GM19452 (cell line): ENCODE measurements around the gene NUDT3.
"Not testable (repeated sequence)": the region's sequence is repeated elsewhere in the genome, so short reads cannot be mapped to it uniquely, and the experiment has no call there.

Source experiments
- ATAC-seq: cut with Tn5 transposase; IDR thresholded peaks from one replicate; pipeline ENCODE4 v1.9.1; 2021; ENCODE audit not compliant: unreplicated experiment

Gene NUDT3

DNA sequence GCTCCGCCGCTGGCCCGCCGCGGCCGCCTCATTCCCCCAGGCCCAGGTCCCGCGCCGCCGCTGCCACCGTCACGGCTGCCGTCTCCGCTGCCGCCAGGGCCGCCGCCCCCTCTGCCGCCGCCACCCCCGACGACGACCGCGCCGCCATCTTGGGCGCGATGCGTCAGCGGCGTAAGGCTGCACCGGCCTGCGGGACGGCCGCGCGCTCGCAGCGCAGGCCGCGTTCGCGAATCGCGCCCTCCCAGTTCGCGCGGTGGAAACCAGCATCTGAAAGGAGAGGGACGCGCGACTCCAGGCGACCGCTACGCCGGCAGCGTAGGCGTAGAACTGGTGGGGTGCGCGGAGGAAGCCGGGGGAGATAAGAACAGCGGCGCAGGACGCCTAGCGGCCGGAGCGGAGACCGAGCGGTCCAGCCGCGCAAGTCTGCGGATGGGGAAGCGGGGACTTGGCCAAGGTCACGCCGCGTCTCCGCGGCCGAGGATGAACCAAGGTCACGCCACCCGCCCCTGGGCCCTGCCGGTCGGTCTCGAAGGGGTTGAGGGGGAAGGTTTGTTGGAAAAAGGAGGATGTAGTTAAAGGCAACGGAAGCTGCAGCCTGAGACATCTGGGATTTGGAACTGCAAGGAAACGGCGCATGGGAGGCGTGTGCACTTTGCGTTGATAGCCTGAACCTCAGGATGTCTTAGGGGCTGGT, at the start of gene NUDT3:
NUDT3 (minus strand) TSS at position 173 of the 694 bp plus-strand sequence. CDS start 307 bp downstream, outside the sequence.
- ATAC-seq: peak; percentile 83

DNA sequence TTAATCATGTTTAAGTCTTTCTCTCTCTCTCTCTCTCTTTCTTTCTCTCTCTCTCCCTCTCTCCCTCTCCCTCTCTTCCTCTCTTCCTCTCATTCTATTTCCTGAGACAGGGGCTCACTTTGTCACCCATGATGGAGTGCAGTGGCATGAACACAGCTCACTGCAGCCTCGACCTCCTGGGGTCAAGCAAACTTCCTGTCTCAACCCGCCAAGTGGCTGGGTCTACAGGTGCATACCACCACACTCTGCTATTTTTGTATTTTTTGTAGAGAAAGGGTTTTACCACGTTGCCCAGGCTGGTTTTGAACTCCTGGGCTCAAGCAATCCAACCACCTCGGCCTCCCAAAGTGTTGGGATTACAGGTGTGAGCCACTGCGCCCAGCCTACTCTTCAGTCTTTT, 49.1 kb upstream of the NUDT3 start:
- no peak for ATAC-seq

DNA sequence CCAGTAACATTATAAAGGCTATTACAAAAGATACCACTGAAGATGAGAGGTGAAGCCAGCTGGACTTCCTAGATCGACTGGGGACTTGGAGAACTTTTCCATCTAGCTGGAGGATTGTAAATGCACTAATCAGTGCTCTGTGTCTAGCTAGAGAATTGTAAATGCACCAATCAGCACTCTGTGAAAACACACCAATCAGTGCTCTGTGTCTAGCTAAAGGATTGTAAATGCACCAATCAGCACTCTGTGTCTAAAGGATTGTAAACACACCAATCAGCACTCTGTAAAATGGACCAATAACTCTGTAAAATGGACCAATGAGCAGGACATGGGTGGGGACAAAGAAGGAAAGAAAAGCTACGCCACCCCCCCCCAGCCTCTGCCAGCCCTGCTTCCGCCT, 47.0 kb upstream of the NUDT3 start:
- no peak for ATAC-seq

DNA sequence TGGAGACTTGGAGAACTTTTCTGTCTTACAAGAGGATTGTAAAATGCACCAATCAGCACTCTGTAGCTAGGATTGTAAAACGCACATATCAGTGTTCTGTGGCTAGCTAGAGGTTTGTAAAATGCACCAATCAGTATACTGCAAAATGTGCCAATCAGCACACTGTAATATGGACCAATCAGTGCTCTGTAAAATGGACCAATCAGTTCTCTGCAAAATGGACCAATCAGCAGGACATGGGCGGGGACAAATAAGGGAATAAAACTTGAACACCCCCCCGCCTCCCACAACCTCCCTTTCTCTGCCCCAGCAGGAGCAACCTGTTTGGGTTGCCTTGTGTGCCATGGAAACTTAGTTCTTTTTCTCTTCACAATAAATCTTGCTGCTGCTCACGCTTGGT, 46.2 kb upstream of the NUDT3 start:
- ATAC-seq: no peak

DNA sequence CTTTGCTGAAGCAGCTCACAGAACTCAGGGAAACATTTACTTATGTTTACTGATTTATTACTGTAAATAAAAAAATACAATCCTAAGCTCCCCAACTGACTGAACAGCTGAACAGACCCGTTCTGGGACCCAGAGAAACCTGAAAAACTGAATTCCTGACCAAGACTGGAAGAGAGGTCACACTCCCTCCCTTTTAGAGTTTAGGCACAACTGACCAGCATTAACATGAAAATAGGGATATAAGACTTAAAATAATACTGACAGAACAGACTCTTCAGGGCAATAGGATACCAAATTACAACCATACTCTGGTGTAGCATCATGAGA, 45.1 kb upstream of the NUDT3 start:
- no peak for ATAC-seq

DNA sequence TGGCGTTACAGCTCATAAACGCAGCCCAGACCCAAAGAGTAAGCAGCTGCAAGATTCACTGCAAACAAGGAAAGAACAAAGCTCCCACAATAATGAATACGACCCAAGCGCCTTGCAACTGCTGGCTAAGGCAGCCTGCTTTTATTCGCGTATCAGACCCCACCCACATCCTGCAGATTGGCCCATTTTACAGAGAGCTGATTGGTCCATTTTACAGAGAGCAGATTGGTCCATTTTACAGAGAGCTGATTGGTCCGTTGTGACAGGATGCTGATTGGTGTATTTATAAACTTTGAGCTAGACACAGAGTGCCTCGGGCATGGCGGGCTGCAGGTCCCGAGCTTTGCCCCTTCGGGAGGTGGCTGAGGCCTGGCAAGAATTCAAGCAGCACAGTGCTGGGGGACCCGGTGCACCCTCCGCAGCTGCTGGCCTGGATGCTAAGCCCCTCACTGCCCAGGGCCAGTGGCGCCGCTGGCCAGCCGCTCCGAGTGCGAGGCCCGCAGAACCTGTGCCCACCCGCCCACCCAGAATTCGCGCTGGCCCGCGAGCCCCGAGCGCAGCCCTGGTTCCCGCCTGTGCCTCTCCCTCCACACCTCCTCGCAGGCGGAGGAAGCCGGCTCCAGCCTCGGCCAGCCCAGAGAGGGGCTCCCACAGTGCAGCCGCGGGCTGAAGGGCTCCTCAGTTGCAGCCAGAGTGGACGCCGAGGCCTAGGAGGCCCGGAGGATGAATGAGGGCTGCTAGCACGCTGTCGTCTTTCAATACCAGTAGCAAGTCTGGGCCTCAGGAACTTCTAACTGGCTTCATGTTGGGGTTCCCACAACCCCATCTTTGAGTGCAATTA, 44.6 kb upstream of the NUDT3 start:
- no peak for ATAC-seq

DNA sequence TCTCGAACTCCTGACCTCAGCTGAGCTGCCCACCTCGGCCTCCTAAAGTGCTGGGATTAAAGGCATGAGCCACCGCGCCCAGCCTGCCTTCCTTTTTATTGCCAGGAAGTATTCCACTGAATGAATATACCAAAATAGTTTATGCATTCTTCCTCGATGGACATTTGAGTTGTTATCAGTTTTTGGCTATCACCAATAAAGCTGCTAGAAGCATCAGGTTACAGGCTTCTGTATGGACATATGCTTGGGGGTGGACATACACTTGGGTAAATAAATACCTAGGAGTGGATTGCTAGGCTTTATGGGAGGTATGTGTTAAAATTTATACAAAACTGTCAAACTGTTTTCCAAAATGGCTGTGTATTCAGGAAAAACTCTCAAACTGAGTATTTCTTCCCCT, 43.4 kb upstream of the NUDT3 start:
- no peak for ATAC-seq

DNA sequence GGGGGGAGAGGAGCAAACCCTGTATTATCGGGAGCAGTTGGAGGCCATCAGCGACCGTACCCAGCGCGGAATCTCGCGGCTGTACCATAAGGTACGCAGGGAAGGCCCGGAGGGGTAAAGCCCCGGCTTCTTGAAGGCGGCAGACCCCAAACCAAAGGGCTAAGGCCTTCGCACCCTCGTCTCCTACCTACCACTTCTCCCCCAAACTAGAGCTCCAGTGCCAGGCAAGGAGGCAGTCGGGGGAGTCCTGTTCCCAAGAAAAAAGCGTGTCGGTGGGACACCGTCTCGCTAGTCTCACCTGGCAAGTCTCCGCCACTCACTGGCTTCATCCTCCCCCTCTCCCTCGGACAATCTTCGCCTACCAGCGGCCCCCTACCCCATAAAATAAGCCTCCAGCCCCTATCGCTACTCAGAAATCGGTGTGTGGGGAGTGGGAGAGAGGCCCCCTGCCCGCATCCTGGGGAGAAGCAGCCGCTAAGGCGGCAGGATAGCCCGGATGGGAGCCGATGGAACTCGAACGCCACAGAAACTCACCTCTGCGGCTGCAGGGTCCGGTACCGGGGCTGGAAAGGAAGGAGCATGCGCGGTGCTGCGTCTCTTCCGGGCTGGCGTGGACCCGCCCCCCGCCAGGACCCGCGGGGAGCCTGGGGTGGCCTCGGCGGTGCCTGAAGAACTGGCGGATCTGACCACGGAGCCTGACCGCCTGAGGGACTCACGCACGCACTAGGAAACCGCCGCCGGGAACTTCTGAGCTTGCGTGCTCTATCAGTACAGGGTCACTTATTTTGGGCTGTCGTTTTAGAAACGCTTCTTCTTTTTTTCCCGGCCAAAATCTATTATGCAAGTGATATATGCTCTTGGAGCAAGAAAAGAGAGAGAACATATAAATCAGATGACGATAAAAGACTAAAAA, 33.3 kb upstream of the NUDT3 start, which contains the start of gene RPS10:
RPS10 (minus strand) TSS at position 572 of the 913 bp plus-strand sequence. CDS start 848 bp downstream, outside the sequence.
- ATAC-seq: peak; percentile 76

DNA sequence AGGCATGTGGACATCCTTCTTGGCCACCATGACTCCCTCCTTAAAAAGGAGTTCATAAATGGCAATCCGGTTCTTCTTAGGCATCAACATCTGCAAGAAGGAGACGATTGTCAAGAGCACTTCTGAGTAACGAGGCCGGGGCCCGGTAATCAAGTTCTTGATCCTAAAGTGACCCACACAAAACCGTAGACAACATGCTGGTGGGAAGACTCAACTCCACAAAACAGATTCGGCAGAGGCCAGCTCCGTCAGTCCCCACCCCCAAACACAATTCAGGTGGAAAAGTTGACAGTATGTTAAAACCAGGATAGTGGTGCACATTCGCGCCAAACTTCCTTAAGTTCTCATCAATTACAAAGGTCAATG, 32.6 kb upstream of the NUDT3 start:
- ATAC-seq: no peak

DNA sequence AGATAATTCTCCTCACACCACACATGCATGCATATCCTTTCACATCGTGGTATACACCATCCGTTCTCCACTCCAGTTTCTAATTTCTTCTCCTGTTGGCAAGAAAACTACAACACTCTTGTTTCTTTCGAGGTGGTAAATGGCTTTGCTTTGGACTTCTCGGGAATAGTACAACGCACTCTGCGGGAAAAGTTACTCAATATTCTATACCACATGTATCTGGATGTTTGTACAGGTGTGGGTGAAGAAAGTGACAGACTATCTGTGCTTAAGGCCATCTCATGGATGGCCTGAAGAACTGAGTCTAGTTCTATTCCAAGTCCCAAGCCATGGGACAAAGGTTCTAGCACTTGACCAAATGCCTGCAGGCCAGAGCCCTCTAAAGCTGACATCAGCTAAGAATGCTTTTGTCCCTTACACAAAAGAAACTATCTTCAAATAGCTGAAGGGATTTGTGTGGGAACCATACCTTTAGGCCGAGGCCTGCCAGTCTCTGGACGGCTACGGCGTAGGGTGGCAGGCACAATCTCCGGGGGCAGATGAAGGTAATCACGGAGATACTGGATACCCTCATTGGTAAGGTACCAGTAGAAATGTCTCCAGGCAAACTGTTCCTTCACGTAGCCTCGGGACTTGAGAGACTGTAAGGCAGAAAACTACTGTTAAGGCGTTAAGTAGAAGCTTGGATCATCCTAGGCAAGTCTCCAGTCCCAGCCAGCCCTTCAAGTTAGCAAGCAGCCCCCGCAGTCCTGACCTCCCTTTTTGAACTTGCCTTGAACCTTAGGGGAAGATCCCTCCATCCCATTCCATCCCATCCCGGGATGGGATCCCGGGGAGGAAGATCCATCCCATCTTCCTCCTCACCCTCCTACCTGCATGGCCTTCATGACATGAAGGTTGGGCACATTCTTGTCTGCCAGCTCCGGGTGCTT, 32.0 kb upstream of the NUDT3 start:
- ATAC-seq: no peak

DNA sequence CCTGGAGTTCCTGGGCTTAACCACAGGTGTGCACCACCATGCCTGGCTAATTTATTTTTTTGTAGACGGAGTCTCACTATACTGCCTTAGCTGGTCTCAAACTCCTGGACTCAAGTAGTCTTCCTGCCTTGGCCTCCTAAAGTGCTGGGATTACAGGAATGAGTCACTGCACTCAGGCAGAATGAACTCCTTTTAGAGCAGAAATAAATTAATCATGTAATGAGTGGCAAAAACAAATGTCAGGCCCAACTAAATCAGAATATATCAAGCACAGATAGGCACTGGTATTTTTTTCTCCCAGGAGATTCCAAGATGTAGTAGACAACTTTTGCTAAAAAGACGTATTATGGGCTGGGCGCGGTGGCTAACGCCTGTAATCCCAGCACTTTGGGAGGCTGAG, 30.8 kb upstream of the NUDT3 start:
- no peak for ATAC-seq

DNA sequence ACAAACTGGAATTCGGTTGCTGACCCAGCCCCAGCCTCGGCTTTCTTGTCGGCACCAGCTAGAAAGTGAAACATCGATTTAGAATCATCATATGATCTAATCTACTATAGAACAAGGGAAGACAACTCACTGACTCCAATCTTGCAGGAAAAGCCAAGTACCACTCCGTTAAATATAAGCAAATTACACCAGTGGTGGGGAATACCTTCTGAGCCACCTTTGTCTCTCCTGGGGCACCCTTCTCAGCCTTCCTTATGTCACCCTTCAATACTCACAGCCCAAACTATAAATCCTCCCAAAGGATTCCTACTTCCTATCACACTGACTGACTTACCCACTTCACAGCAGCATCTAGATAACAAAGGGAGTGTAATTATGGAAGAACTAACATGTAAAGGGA, 25.9 kb upstream of the NUDT3 start:
- ATAC-seq: no peak

DNA sequence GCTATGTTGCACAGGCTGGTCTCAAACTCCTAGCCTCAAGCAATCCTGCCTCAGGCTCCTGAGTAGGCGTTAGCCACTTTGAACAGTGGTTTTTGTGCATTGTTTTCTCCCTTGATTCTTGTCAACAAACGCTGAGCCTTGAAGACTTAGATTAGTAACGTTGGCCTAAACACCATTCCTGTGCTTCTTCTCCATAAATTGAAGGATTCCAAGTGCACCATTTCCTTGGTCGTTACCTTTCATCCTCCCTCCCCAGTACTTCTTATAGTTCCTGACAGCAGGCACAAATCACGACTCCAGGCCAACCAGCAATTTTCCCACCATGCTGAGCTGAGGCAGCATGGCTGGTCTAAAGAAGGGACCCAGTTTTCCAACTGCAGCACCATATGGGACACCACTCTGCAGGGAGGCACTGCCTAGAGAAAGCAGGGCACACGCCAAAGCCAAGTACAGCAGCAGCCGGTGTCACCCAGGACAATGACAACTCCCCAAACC, 24.5 kb upstream of the NUDT3 start:
- ATAC-seq: no peak

DNA sequence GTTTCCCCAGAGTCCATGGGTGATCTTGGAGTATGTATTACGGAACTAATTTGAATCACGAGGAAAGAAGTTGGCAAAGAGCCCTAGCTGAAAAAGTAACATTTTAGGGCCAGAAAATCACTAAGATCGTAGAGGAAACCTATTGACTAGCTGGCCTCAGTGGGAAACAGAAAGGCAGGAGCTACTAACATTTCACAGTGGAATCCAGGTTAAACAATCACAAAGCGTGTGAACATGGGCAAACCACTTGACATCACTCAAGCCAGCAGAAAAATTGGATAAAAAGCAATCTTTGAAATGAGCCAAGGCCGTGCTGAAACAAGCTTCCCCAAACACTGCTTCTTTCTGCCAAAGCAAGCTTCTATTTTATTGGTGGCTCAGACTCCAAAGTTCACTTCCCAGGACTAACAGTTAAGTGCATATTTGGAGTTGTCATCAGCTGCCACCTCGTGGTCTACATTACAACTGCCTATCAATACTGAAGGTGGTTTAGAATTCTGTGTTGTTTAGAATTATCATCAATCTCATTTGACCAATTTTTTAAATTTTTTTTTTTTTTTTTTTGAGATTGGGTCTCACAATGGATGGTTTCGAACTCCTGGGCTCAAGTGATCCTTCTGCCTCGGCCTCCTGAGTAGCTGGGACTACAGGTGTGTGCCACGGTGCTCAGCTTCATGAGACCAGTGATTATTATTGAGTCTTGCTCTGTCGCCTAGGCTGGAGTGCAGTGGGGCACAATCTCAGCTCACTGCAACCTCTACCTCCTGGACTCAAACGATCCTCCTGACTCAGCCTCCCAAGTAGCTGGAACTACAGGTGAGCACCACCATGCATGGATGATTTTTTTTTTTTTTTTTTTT, 22.8 kb upstream of the NUDT3 start:
- no peak for ATAC-seq

DNA sequence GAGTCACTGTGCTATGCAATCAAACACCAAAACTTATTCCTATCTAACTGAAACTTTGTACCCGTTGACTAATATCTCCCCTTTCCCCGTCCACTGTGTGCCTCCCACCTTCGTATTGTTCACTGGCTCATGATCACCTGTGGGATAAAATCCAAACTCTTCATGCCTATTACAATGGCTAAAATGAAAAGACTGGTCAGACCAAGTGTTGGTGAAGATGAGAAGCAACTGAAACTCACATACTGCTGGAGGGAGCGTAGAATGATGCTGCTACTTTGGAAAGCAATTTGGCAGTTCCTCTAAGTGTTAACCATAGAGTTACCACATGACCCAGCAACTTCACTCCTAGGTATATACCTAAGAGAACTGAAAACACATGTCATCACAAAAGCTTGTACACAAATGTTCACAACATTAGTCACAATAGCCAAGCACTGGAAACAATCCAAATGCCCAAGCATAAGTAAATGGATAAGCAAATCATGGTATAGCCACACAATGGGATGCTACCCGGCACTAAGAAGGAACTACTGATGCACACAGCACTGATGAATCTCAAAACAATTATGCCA, 20.3 kb upstream of the NUDT3 start:
- ATAC-seq: no peak

DNA sequence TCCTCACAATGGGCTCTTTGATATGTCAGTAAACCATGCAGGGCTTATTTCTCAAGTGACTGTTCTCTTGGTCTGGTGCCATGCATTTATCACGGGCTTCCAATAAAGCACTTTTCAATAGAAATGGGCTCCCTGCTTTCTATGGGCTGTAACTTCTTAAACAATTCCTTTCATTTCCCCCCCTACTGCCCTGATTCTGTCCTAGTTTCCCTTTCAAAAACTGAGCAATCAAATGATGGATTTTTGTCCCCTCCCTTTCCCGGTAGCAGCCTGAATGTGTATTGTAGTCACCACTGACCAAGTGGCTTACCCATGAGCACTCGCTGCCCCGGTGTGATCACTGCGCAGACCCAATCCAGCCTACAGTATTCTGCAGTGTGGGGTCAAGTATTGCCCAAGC, 19.5 kb upstream of the NUDT3 start:
- ATAC-seq: no peak

DNA sequence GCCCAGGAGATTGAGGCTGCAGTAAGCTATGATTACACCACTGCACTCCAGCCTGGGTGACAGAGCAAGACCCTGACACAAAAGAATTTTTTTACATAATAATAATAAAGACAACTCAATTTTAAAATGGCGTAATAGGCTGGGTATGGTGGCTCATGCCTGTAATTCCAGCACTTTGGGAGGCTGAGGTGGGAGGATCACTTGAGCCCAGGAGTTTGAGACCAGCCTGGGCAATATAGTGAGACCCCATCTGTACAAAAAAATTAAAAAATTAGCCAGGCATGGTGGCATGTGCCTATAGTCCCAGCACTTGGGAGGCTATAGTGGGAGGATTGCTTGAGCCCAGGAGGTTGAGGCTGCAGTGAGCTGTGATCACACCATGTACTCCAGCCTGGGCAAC, 15.4 kb upstream of the NUDT3 start:
- not testable (repeated sequence) for ATAC-seq

DNA sequence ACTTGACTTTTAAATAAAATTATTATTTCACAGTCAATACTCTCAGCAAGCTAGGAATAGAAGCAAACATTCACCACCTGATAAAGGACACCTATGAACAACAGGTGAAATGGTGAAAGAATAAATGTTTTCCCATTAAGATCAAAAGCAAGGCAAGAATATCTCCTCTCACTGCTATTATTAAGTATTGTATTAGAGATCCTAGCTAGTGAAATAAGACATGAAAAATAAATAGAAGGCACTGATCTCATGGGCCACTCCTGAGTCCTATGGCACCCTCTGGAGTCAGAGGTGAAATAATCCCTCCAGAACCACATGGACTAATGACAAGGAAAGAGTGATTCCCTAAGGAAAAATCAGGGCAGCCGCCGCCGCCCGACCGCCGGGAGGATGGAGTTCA, 4.0 kb upstream of the NUDT3 start:
- no peak for ATAC-seq

DNA sequence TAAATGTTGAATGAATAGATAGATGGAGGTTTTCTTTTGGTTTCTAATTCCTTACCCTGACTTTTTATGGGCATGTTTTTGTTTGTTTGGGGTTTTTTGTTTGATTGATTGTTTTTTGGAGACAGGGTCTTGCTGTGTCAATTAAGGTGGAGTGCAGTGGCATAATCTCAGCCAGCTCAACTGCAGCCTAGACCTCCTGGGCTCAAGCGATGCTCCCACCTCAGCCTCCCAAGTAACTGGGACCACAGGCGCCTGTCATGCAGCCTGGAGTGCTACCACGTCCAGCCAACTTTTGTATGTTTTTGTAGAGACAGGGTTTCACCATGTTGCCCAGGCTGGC, 1.5 kb upstream of the NUDT3 start:
- ATAC-seq: no peak
